OCI-LY7 (cell line): Measurements from ENCODE around the gene ENAH.

Source experiments
- CTCF ChIP-seq: fragments of 200-600 bp; sonication (generic); conservative IDR thresholded peaks from 2 replicates; pipeline ENCODE4 v1.5.1; 2014; ENCODE audit warnings: mild to moderate bottlenecking, antibody characterized with exemption, low read length, moderate library complexity, mixed read lengths
- EZH2phosphoT487 ChIP-seq: fragments of 200-600 bp; sonication (generic); IDR thresholded peaks from 2 replicates; pipeline ENCODE4 v1.6.1; 2018; ENCODE audit warnings: low read depth, borderline replicate concordance, mild to moderate bottlenecking, mixed run types, antibody characterized with exemption, low read length, moderate library complexity, mixed read lengths

DNA sequence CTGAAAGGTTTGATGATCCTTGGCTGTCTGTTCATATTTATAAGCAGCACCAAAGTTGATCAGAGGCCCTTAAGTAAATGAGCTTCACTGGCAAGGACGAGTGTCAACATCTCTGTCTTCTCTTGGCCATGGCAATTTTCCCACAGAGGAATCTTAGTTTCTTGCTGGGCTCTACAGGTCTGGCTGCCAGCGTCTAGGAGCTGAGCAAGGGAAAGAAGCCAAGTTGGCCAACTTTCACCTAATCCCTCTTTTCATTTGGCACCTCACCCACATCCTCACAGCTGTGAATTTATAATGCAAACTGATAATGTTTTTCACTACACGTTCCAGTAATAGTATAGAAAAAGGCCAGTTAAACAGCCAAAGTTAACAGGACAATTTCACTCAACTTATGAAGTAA lies 126.0 kb downstream of the ENAH start:
- TF ChIP-seq CTCF (no peak), EZH2phosphoT487 (no peak)
